Ramos (cell line): ENCODE data around the gene ZNF354C.

Experiments
- in situ Hi-C: fragments of 300-500 bp; cut with MboI; formaldehyde crosslinking; loops from one replicate; pipeline ENCODE4 v1.14.3; 2022; ENCODE audit warnings: low sequenced_read_pairs; ENCODE audit not compliant: unreplicated experiment

Gene ZNF354C

GRCh38 chr5:179126506-179126991 lies 66.4 kb downstream of the ZNF354C start:
- in situ Hi-C loops = no loop called here

DNA sequence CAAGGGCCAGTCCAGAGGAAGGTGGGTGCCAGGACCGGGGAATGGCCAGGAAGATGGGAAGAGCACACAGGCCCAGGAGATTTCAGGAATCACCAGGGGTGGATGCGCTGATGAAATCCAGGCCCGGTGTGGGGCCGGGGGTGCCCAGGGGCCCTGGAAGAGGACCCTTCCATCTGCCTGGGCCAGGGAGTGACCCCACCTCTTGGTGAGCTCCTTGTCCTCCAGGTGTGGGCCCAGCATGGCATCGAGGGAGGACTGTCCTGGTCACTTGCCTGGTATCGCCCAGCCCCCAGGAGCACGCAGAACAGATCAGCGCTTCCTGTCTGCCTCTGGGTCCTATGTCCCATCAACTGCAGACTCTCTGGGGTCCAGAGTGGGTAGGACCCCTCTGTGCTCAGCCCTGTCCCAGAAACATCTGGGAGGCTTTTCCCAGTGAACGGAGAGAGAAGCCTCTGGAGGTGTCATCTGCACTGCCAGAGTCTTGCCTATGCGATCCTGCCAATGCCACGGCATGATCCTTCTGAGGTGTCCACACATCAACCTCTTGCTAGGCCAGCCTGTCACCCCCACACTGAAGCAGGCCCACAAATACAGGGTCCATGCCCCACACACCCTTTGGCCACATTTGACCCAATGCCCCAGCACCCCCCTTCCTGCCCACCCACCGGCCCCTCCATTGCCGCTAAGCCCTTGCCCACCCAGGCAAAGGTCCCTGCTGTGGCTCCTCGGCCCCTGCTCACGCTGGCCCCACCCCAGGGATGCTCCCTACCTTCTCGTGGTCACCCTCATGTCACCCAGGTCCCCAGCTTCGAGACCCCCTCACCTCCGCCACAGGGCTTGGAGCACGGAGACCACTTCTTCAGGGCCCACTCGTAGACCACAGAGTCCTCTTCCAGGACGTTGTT lies 67.2 kb downstream of the ZNF354C start:
- in situ Hi-C loops = no loop called here

DNA sequence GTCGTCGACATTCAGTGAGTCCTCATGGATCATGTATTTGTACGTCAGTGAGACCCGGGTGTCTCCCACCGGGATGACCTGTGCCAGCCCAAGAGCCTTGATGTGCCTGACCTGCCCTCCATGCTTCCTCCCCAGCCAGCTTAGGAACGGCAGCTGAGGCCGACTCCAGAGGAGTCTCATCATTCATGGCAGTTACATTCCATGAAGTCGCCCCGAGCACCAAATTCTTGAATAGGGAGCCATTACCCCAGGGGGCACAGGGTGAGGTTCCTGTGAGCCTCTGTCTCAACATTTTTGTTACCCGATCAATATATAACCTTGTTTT lies 67.8 kb downstream of the ZNF354C start:
- in situ Hi-C loops = no loop called here

- in situ Hi-C loops = no loop called here
Observed at GRCh38 chr5:179128976-179129375, 68.8 kb downstream of the ZNF354C start.

- in situ Hi-C loops = no loop called here
Observed at GRCh38 chr5:179129607-179130071, 69.5 kb downstream of the ZNF354C start.

GRCh38 chr5:179130101-179130681 lies 70.0 kb downstream of the ZNF354C start:
- in situ Hi-C loops = no loop called here

DNA sequence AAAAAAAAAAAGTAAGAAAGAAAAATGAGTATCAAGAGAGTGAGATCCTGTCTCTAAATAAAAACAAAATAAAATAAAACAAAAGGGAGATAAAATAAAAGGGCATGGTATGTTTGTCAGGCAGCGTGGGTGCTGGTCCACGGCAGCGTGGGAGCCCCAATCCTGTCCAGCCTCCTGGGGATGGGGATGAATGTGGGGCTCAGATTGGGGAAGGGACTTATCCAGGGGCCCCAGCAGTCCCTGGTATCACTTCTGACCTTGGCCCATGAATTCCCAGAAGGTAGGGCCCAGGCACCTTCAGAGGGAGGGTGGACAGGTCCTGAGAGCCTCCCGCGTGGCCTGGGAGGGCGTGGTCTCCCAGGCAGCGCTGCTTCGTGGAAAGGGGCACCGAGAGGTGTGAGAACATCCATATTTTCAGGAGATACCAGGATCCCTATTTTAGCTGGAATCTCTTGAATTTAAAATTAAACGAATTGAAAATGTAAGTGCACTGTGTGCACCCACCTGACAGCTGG lies 71.2 kb downstream of the ZNF354C start:
- in situ Hi-C loops = no loop called here

GRCh38 chr5:179131886-179132585 lies 71.9 kb downstream of the ZNF354C start:
- in situ Hi-C loops = no loop called here

GRCh38 chr5:179132586-179133355 lies 72.6 kb downstream of the ZNF354C start:
- in situ Hi-C loops = no loop called here
